NT2/D1 (cell line): ENCODE data around the gene PDXDC1.
"Not testable (repeated sequence)": the region's sequence is repeated elsewhere in the genome, so short reads cannot be mapped to it uniquely, and the experiment has no call there.

Experiments
- DNase-seq: peaks from one replicate; pipeline ENCODE4 v3.0.0-alpha.2; 2011; ENCODE audit warnings: low read depth, low spot score
- H3K27me3 ChIP-seq: 2 replicates; pipeline ENCODE4 v1.6.0; 2011; ENCODE audit warnings: mild to moderate bottlenecking; ENCODE audit not compliant: insufficient read length, insufficient read depth
- H3K36me3 ChIP-seq: 2 replicates; pipeline ENCODE4 v1.6.1; 2011; ENCODE audit warnings: mild to moderate bottlenecking, low read length, mixed read lengths; ENCODE audit not compliant: insufficient read depth, insufficient read length
- H3K4me1 ChIP-seq: 2 replicates; pipeline ENCODE4 v1.5.1; 2011; ENCODE audit not compliant: insufficient read depth, insufficient read length
- H3K4me3 ChIP-seq: 2 replicates; pipeline ENCODE4 v1.5.1; 2011; ENCODE audit warnings: low read depth; ENCODE audit not compliant: insufficient read length
- H3K9ac ChIP-seq: 2 replicates; pipeline ENCODE4 v1.6.0; 2011; ENCODE audit warnings: low read depth; ENCODE audit not compliant: insufficient read length
- H3K9me3 ChIP-seq: 2 replicates; pipeline ENCODE4 v1.5.1; 2011; ENCODE audit warnings: mild to moderate bottlenecking, low read length; ENCODE audit not compliant: insufficient read depth

The PDXDC1 gene

DNA sequence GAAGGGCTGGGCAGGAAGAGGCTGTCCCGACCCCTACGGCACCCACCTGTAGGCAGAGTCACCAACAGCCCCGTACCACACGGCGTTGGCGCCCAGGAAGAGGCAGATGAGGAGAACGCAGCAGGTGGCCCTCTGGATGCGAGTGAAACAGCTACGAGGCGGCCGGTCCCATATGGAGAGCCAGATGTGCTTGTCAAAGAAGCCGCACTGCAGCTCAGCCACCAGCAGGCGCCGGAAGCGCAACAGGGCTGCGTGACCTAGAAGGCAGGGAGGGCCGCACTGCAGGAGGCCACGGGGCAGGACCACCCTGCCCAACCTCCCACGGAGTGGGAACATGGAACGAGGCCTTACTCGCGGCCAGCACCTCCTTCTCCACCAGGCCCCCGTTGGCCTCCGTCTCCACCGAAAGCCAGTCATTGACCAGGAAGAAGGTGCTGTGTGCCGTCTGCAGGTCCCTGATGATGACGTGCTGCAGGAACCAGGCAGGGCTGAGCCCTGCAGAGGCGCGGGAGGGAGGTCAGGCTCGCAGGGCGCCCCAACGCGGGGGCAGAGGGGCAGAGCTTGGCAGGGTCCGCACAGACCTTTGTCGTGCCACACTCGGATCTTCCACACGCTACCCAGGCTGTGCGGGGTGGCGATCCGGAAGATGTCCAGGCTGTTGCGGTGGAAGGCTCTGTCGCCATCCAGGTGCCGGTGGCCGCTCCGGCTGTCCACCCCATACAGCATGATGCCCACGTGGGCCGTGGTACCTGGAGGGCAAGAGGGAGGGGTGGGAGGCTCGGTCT is 153.0 kb downstream of the PDXDC1 start:
- H3K9ac ChIP-seq, H3K9me3 ChIP-seq, H3K27me3 ChIP-seq, DNase-seq, H3K36me3 ChIP-seq, H3K4me1 ChIP-seq, H3K4me3 ChIP-seq: not testable (repeated sequence)

DNA sequence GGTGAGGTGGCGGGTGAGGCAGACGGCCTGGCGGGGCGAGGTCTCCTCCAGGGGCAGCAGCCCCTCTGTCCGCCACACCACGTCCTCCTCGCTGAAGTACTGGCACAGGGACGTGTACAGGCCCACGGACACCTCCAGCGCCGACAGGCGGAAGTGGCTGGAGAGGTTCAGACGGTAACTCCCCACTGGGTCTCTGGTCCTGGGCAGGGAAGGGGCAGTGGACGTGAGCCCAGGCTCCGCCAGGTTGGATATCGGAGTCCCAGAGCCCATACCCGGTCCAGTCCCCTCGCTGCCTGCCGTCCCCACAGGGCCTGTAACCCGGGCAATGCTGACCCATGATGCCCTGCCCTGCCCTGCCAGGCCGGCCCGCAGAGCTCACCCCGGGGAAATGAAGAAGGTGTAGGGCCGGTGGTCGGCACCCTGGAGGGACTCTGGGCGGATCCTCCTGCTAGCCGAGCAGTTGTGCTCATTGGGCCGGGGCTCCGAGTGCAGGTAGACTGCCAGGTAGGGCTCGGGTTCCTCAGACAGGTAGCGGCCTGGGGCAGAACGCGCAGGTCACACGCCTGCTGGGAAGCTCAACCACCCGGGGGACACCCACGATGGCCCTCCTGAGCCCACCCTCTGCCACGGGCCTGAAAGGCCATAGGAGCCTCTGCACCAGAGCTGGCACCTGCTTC is 155.6 kb downstream of the PDXDC1 start:
- not testable (repeated sequence) for H3K4me1 ChIP-seq, DNase-seq, H3K4me3 ChIP-seq, H3K27me3 ChIP-seq, H3K9ac ChIP-seq, H3K36me3 ChIP-seq, H3K9me3 ChIP-seq

DNA sequence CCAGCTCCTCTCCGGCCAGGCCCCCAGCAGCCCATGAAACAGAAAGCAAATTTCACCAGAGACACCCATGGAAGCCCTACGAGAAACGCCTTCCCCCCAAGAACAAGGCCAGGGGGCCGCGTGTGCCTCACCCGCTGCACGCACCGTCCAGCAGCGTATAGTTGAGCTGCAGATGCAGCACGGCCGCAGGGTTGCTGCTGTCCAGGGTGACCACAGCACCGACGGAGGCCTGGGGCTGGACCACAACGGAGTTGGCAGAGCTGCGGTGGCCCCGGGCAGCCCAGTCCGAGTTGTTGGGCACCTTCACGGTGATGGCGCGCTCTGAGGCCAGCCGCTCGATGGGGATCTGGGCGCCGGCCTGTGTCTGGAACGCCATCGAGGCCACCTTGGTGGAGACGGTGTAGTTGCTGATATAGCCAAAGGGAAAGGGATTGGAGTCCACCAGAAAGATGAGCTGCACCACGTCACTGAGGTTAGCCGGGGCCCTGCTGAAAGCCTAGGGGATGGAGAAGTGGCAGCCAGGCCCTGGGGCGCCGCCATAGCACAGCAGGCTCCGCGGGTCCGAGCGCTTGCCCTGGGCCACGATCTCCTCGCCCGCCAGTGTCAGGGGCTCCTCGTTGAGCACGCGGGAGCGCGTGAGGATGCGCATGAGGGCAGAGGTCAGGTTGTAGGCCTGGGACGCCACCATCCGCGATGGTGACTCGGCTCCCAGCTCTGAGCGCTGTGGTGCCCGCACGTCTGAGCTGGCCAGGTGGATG is 156.3 kb downstream of the PDXDC1 start:
- H3K27me3 ChIP-seq, DNase-seq, H3K9ac ChIP-seq, H3K36me3 ChIP-seq, H3K9me3 ChIP-seq, H3K4me3 ChIP-seq, H3K4me1 ChIP-seq: not testable (repeated sequence)

DNA sequence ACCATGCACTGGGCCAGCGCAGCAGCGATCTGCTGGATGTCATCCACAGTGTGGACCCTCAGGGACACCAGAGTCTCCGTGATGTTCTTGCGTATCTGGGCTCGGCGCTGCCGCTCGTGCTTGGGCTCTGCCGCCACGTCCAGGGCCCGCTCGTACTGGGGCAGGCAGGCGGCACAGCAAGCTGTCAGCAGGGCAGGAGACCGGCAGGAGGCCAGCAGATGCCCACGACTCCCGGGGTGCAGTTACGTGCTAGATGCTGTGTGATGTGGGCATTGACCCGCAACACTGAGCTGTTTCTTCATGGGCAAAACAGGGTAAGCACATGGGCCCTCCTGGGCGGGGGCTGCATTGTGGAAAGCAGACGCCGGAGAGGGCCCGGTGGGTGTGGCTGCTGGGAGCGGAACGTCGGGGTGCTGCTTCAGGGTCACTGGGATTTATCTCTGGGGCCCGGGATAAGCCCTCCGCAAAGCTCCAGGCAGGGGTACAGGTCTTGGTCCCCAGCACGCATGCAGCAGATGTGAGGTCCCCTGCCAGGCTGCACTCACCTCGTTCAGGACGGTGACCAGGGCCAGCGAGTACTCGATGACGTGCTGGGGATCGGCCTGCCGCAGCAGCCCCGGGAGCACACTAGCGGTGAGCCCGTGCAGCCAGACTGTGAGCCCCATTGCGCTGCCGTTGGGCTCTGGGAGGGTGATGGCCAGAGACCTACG is 158.0 kb downstream of the PDXDC1 start:
- not testable (repeated sequence) for H3K36me3 ChIP-seq, H3K4me3 ChIP-seq, H3K9me3 ChIP-seq, H3K4me1 ChIP-seq, H3K9ac ChIP-seq, H3K27me3 ChIP-seq, DNase-seq

DNA sequence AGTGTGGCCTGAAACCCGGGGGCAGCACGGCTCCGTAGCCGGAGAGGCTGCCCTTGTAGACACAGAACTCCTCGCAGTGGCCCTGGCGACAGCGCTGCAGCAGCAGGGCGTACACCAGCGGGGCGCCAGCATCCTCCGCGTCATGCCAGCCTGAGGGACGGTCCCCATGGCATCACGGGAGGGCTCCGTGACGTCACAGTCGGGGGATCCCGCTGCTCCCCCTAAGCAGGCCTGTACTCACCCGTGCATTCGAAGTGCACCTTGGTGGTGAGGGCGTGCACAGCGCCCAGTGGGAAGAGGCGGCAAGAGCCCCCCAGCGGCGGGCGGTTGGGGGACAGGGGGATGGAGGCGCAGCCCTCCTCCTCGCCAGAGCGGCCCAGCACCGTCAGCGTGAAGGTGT is 158.7 kb downstream of the PDXDC1 start:
- DNase-seq, H3K9ac ChIP-seq, H3K4me1 ChIP-seq, H3K36me3 ChIP-seq, H3K9me3 ChIP-seq, H3K4me3 ChIP-seq, H3K27me3 ChIP-seq: not testable (repeated sequence)

DNA sequence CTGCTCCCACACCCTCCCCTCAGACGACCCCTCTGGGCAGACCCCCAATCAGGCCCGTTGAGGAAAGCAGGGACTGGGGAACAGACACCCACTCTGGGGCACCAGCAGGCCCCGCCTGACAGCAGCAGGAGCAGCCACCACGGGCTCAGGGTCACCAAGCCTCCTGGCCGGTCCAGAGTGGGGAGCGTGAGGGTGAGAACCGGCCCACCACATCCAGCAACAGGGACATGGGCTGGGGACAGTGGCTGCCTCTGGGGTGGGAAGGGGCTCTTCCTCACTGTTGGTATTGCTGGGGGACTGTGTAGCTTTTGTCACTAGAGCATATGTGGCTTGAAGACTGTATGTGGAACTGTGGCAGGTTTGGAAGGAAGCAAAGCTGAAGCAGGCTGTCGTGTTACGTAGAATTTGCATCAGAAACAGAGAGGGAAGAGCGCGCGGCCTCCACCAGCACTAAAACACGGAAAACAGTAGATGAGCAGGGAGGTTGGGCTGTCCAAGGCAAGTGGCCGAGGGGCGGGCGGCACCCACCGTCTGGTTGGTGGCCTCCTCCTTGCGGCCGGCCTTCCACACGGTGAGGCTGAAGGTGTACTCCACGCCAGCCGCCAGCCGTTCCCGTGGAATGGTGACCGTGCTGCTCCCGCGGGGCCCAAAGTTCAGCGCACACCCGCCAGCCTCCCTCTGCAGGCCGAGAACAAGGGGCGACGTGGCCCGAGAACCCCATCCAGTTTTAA is 160.1 kb downstream of the PDXDC1 start:
- H3K36me3 ChIP-seq, DNase-seq, H3K9me3 ChIP-seq, H3K27me3 ChIP-seq, H3K4me3 ChIP-seq, H3K4me1 ChIP-seq, H3K9ac ChIP-seq: not testable (repeated sequence)

DNA sequence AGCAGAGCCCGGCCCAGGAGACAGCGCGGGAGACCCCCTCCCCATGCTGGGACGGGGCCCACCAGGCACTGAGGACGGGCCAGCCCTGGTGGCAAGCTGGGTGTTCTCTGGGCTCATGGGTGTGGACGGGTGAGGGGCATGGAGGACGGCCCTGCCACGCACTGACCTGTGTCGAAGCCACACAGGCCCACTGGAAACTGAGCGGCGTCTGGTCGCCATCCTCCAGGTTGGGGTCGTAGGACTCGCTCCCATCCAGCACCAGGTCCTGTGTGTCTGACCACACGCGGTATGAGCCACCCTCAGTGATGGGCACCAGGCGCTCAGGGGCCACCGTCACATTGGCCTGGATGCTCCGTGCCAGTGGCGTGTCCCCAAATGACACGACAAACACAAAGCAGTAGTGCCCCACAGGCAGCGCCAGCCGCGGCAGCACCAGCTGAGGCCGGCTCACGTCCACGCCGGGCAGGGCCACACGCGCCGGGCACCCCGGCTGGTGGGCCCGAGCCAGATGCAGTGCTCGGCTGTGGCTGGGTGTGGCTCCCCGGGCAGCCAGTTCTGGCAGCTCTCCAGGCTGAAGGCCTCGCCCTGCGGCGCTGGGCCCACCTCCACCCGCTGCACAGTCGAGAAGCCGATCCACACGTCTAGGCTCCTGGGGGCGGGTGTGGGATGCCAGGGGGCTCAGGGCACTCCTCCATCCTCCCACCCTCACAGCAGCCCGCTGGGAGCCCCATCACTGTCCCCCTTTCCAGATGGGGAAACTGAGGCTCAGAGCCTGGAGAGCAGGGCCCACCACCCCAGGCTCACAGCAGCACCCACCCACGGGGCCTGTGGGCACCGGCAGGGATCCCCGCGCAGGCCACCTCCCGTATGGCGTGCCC is 160.9 kb downstream of the PDXDC1 start:
- H3K4me1 ChIP-seq, H3K27me3 ChIP-seq, H3K36me3 ChIP-seq, H3K9ac ChIP-seq, DNase-seq, H3K4me3 ChIP-seq, H3K9me3 ChIP-seq: not testable (repeated sequence)

DNA sequence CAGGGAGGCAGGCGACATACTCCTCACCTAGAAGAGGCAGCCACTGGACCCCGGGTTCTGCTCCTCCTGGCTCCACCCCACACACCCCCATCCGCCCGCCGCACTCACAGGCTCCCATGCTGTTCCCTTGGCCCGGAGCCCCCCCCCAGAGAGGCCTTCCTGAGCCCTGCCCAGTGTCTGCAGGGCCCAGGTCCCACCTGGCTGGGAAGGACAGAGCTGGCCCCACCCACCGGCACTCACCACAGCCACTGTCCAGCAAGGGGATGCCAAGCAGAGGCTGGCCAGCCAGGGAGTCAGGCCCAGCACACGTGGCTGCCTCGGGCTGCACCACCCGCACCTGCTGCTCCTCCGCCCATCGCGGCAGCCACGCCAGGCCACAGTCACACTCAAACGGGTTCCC is 162.7 kb downstream of the PDXDC1 start:
- not testable (repeated sequence) for DNase-seq, H3K4me1 ChIP-seq, H3K9ac ChIP-seq

DNA sequence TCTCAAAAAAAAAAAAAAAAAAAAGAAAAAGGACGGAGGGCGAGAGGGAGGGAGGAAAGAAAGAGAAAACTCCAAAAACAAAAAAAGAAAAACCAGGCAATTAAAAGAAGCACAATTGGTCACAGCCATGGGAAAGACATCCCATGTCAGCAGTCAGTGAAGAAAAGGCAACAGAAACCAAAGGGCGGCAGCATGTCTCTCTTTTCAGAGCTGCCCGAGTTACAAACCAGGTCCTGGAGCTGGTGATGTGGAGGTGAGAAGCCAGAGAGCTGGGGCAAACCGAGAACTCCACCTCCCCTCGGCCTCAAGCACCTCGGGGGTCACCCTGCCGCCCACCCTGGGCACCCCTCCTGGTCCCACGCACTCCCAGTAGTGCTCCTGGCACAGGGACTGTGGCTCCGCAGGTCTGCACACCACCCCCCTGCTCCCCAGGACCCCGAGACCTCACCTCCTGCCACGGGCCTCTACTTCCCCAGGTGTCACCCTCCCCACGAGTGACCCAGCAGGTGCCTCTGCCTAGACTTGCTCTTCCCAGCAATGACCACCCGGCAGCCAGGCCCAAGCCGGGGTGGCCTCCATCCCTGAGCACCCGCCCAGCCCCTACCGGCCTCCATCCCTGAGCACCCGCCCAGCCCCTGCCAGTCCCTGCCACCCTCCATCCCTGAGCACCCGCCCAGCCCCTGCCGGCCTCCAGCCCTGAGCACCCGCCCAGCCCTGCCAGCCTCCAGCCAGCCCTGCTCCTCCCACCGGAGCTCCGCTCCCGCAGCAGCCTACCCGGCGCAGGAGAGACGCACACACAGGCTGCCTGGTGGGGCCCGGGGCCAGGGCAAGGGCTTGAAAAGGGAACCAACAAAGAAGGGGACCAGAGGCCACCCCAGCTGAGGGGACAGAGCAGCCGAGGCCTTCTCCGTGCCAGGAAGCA is 165.9 kb downstream of the PDXDC1 start:
- not testable (repeated sequence) for H3K27me3 ChIP-seq, H3K4me3 ChIP-seq, H3K9me3 ChIP-seq, H3K9ac ChIP-seq, DNase-seq, H3K4me1 ChIP-seq, H3K36me3 ChIP-seq

More for the DNA sequence above, 162.7 kb downstream of the PDXDC1 start:
- H3K36me3 ChIP-seq, H3K9me3 ChIP-seq, H3K27me3 ChIP-seq, H3K4me3 ChIP-seq: not testable (repeated sequence)
